ENCODE results near the gene FAM53A.

The FAM53A gene

DNA sequence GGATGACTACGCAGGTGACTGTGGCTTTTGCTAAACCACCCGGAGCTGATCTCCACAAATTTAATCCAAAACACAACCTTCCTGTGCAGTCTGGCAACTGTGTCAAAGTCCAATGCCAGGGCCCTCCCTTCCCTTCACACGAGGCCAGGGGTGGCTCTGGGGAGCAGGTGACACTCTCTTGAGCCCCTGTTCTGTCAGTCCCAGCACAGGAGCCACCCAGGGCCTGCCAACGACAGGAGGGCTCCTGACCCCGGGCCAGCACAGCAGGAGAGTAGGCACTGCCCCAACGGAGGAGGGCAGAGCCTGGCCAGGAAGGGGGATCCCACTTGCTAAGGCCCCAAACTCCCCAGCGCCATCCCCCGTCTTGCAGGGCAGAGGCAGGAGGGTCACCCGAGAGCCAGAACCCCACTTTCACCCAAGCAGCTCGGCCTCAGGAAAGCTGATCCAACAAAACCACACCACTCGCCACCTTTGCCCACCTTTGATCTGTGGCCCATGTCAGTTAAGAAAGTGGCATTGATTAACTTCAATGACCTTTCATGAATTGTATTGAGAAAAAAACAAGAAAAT is 44.7 kb downstream of the FAM53A start:
- no peak overlapping the region for H4K5ac ChIP-seq (ENCODE audit: low read length)
- H3K27me3 ChIP-seq (ENCODE audit: insufficient read depth, low read length, poor library complexity): no peaks in the 10 kb centered on the region
- H3K9ac ChIP-seq (ENCODE audit: low read length): no peak overlapping the region
- H3K4me2 ChIP-seq (ENCODE audit: low read length): no peak overlapping the region
- no peak overlapping the region for H3K56ac ChIP-seq (ENCODE audit: low read length)
- no peak for DNase-seq
- H2BK120ac ChIP-seq (ENCODE audit: low read depth, low read length): no peak overlapping the region
- H2BK5ac ChIP-seq (ENCODE audit: low read length): no peak overlapping the region
- no peak overlapping the region for H3K23ac ChIP-seq (ENCODE audit: low read length)
- WGBS (ENCODE audit: extremely low coverage, insufficient coverage, low lambda C conversion rate): no CpG with 5 or more reads among the region's 11 CpGs
- no peak overlapping the region for H3K27ac ChIP-seq (ENCODE audit: low read depth, low read length)
- H3K18ac ChIP-seq (ENCODE audit: low read length): no peak overlapping the region
- H3K36me3 ChIP-seq (ENCODE audit: control insufficient read depth, insufficient read depth, low read length): no peaks in the 10 kb centered on the region
- H3K79me1 ChIP-seq (ENCODE audit: low read length): no peaks in the 10 kb centered on the region
- no peak overlapping the region for H3K4me3 ChIP-seq (ENCODE audit: low read length)
- no peaks in the 10 kb centered on the region for H3K4me1 ChIP-seq (ENCODE audit: control insufficient read depth, low read depth, low read length)
- H2AK5ac ChIP-seq (ENCODE audit: low read length): no peak overlapping the region
- H2BK15ac ChIP-seq (replicated peaks; ENCODE audit: low read depth): no peak overlapping the region
- no peak overlapping the region for H4K8ac ChIP-seq (ENCODE audit: low read depth, low read length)
- H3K4ac ChIP-seq (ENCODE audit: low read depth, low read length): no peak overlapping the region
- no peaks in the 10 kb centered on the region for H3K79me2 ChIP-seq (ENCODE audit: control insufficient read depth, insufficient read depth, low read length)

DNA sequence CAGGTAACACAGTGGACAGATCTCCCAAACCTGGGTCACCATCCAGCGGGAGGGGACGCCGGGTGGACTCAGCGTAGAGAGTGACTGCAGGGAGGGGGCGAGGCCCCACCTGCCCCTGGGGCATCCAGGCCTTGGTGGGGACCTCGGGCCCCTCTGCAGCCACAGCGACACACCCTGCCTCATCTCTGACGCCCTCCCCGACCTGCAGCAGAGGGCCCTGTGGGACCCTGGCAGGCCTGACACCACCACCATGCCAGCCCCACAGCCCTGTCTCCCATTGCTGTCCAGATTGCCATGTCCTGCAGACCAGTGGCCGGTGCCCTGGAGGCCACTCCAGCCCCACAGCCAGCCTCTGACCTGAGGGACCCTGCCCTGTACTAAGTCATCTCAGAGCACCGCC is 45.2 kb downstream of the FAM53A start:
- no peak overlapping the region for H2AK5ac ChIP-seq (ENCODE audit: low read length)
- no peak overlapping the region for H2BK120ac ChIP-seq (ENCODE audit: low read depth, low read length)
- no peak overlapping the region for H3K27ac ChIP-seq (ENCODE audit: low read depth, low read length)
- H3K79me1 ChIP-seq (ENCODE audit: low read length): no peaks in the 10 kb centered on the region
- H3K9ac ChIP-seq (ENCODE audit: low read length): no peak overlapping the region
- WGBS (ENCODE audit: extremely low coverage, insufficient coverage, low lambda C conversion rate): no CpG with 5 or more reads among the region's 11 CpGs
- no peak overlapping the region for H4K8ac ChIP-seq (ENCODE audit: low read depth, low read length)
- no peaks in the 10 kb centered on the region for H3K4me1 ChIP-seq (ENCODE audit: control insufficient read depth, low read depth, low read length)
- H4K5ac ChIP-seq (ENCODE audit: low read length): no peak overlapping the region
- no peak overlapping the region for H3K23ac ChIP-seq (ENCODE audit: low read length)
- H3K4me2 ChIP-seq (ENCODE audit: low read length): no peak overlapping the region
- DNase-seq: no peak
- no peak overlapping the region for H3K56ac ChIP-seq (ENCODE audit: low read length)
- no peak overlapping the region for H3K18ac ChIP-seq (ENCODE audit: low read length)
- H3K4me3 ChIP-seq (ENCODE audit: low read length): no peak overlapping the region
- no peak overlapping the region for H3K4ac ChIP-seq (ENCODE audit: low read depth, low read length)
- H3K27me3 ChIP-seq (ENCODE audit: insufficient read depth, low read length, poor library complexity): no peaks in the 10 kb centered on the region
- H2BK15ac ChIP-seq (replicated peaks; ENCODE audit: low read depth): no peak overlapping the region
- H3K79me2 ChIP-seq (ENCODE audit: control insufficient read depth, insufficient read depth, low read length): no peaks in the 10 kb centered on the region
- no peaks in the 10 kb centered on the region for H3K36me3 ChIP-seq (ENCODE audit: control insufficient read depth, insufficient read depth, low read length)
- no peak overlapping the region for H2BK5ac ChIP-seq (ENCODE audit: low read length)

DNA sequence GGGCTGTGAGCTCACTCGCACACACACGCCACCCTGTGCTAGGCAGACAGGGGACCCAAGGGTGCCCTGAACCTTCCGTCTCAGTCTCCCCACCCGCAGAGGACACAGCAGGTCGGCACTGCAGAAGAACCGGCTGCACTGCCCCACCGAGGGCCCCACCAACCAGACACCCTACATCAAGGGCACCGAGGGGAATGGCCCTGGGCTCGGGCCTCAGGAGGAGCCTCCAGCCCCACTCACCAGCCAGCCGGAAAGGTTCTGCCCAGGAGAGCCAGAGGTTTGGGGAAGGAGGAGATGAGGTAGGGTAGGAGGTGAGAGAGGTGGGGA is 45.9 kb downstream of the FAM53A start:
- H3K27me3 ChIP-seq (ENCODE audit: insufficient read depth, low read length, poor library complexity): no peaks in the 10 kb centered on the region
- H4K5ac ChIP-seq (ENCODE audit: low read length): no peak overlapping the region
- no peak overlapping the region for H2BK15ac ChIP-seq (replicated peaks; ENCODE audit: low read depth)
- H3K56ac ChIP-seq (ENCODE audit: low read length): no peak overlapping the region
- no peaks in the 10 kb centered on the region for H3K79me2 ChIP-seq (ENCODE audit: control insufficient read depth, insufficient read depth, low read length)
- DNase-seq: no peak
- no peak overlapping the region for H3K4me3 ChIP-seq (ENCODE audit: low read length)
- H3K23ac ChIP-seq (ENCODE audit: low read length): no peak overlapping the region
- H4K8ac ChIP-seq (ENCODE audit: low read depth, low read length): no peak overlapping the region
- H3K18ac ChIP-seq (ENCODE audit: low read length): no peak overlapping the region
- no peak overlapping the region for H3K27ac ChIP-seq (ENCODE audit: low read depth, low read length)
- H3K9ac ChIP-seq (ENCODE audit: low read length): no peak overlapping the region
- no peaks in the 10 kb centered on the region for H3K79me1 ChIP-seq (ENCODE audit: low read length)
- no peaks in the 10 kb centered on the region for H3K36me3 ChIP-seq (ENCODE audit: control insufficient read depth, insufficient read depth, low read length)
- no peaks in the 10 kb centered on the region for H3K4me1 ChIP-seq (ENCODE audit: control insufficient read depth, low read depth, low read length)
- no peak overlapping the region for H2BK5ac ChIP-seq (ENCODE audit: low read length)
- no CpG with 5 or more reads among the region's 10 CpGs for WGBS (ENCODE audit: extremely low coverage, insufficient coverage, low lambda C conversion rate)
- no peak overlapping the region for H3K4ac ChIP-seq (ENCODE audit: low read depth, low read length)
- H3K4me2 ChIP-seq (ENCODE audit: low read length): no peak overlapping the region
- no peak overlapping the region for H2BK120ac ChIP-seq (ENCODE audit: low read depth, low read length)
- no peak overlapping the region for H2AK5ac ChIP-seq (ENCODE audit: low read length)

DNA sequence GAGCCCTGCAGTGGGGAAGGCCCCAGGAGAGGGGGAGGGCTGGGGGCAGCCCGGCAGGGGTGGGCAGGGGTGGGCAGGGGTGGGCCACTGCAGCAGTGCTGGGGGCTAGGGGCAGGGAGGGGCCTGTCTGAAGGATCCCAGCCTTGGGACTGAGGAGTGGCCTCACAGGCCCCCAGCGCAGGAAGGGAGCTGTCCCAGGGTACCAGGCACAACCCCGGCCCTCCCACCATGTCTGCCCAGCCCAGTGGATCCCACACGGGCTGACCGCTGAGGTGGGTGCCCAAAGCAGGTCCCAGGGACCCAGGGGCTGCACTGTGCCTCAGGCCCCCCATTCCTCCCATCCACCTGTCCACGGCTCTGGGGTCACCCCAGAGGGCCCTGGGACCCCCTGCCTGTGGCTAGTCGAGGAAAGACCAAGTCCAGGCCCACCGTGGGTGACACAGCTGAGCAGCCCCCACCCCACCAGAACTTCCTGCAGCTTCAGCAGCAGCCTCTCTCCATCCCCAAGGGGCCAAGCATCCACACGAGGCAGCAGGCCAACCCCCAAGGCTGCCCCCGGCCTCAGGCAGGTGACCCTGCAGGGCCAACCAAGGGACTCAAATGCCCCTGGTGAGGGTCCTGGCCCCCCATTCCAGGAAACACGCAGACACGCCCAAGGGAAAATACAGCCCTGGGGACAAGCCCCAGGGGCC is 46.4 kb downstream of the FAM53A start:
- WGBS (ENCODE audit: extremely low coverage, insufficient coverage, low lambda C conversion rate): no CpG with 5 or more reads among the region's 12 CpGs
- no peak overlapping the region for H3K4ac ChIP-seq (ENCODE audit: low read depth, low read length)

DNA sequence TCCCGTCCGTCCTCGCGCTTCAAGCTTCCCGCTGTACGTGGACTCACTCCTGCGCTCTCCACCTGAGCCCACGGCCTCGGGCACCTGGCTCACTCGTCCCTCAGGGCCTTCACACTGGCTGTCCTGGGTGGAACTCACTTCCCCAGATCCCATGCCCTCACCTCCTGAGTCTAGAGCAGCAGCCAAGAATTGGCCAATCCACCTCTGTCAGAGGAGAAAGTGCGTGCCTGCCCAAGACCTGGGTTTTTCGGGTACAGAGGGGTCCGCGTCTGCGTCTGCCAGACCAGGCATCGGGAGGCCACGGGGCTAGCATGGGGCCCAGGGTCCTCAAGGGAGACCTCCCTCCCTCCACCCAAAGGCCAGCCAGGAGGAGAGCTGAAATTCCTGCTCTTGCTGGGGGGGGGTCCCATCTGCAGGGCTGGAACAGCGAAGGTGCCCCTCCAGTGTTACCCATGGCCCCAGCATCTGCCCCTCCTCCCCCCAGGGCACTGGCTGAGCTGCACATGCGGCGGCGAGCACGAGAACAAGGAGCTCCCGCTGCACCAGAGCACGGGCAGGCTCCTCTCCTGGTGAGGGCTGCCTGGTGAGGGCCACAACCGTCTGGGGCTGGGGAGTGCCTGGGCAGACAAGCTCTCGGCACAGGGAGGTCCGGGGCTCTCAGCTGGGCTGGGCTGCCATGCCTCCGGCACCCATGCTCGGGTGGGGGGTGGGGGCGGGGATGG is 47.5 kb downstream of the FAM53A start:
- no peak overlapping the region for H3K56ac ChIP-seq (ENCODE audit: low read length)
- H3K27me3 ChIP-seq (ENCODE audit: insufficient read depth, low read length, poor library complexity): no peaks in the 10 kb centered on the region
- no peaks in the 10 kb centered on the region for H3K36me3 ChIP-seq (ENCODE audit: control insufficient read depth, insufficient read depth, low read length)
- no peak overlapping the region for H2BK120ac ChIP-seq (ENCODE audit: low read depth, low read length)
- no peak overlapping the region for H4K5ac ChIP-seq (ENCODE audit: low read length)
- H3K23ac ChIP-seq (ENCODE audit: low read length): no peak overlapping the region
- H2BK15ac ChIP-seq (replicated peaks; ENCODE audit: low read depth): no peak overlapping the region
- H3K9ac ChIP-seq (ENCODE audit: low read length): no peak overlapping the region
- WGBS (ENCODE audit: extremely low coverage, insufficient coverage, low lambda C conversion rate): no CpG with 5 or more reads among the region's 30 CpGs
- no peaks in the 10 kb centered on the region for H3K79me1 ChIP-seq (ENCODE audit: low read length)
- no peak overlapping the region for H4K8ac ChIP-seq (ENCODE audit: low read depth, low read length)
- no peak overlapping the region for H3K4me3 ChIP-seq (ENCODE audit: low read length)
- no peak overlapping the region for H3K4ac ChIP-seq (ENCODE audit: low read depth, low read length)
- H2AK5ac ChIP-seq (ENCODE audit: low read length): no peak overlapping the region
- H3K79me2 ChIP-seq (ENCODE audit: control insufficient read depth, insufficient read depth, low read length): no peaks in the 10 kb centered on the region
- H3K4me1 ChIP-seq (ENCODE audit: control insufficient read depth, low read depth, low read length): no peaks in the 10 kb centered on the region
- no peak for DNase-seq
- no peak overlapping the region for H2BK5ac ChIP-seq (ENCODE audit: low read length)
- H3K4me2 ChIP-seq (ENCODE audit: low read length): no peak overlapping the region
- no peak overlapping the region for H3K27ac ChIP-seq (ENCODE audit: low read depth, low read length)
- no peak overlapping the region for H3K18ac ChIP-seq (ENCODE audit: low read length)

More for the DNA sequence above, 46.4 kb downstream of the FAM53A start:
- H2BK120ac ChIP-seq (ENCODE audit: low read depth, low read length): no peak overlapping the region
- no peak overlapping the region for H2BK5ac ChIP-seq (ENCODE audit: low read length)
- H3K27me3 ChIP-seq (ENCODE audit: insufficient read depth, low read length, poor library complexity): no peaks in the 10 kb centered on the region
- no peaks in the 10 kb centered on the region for H3K36me3 ChIP-seq (ENCODE audit: control insufficient read depth, insufficient read depth, low read length)
- no peaks in the 10 kb centered on the region for H3K4me1 ChIP-seq (ENCODE audit: control insufficient read depth, low read depth, low read length)
- no peaks in the 10 kb centered on the region for H3K79me1 ChIP-seq (ENCODE audit: low read length)
- H3K18ac ChIP-seq (ENCODE audit: low read length): no peak overlapping the region
- H3K79me2 ChIP-seq (ENCODE audit: control insufficient read depth, insufficient read depth, low read length): no peaks in the 10 kb centered on the region
- no peak overlapping the region for H2AK5ac ChIP-seq (ENCODE audit: low read length)
- H3K9ac ChIP-seq (ENCODE audit: low read length): no peak overlapping the region
- H4K8ac ChIP-seq (ENCODE audit: low read depth, low read length): no peak overlapping the region
- no peak overlapping the region for H3K23ac ChIP-seq (ENCODE audit: low read length)
- no peak overlapping the region for H3K56ac ChIP-seq (ENCODE audit: low read length)
- H2BK15ac ChIP-seq (replicated peaks; ENCODE audit: low read depth): no peak overlapping the region
- no peak for DNase-seq
- no peak overlapping the region for H3K4me3 ChIP-seq (ENCODE audit: low read length)
- no peak overlapping the region for H3K4me2 ChIP-seq (ENCODE audit: low read length)
- H3K27ac ChIP-seq (ENCODE audit: low read depth, low read length): no peak overlapping the region
- H4K5ac ChIP-seq (ENCODE audit: low read length): no peak overlapping the region

All from mesendoderm (in vitro differentiated cells).